ENCODE data around the gene ARL5B.
"Not testable (repeated sequence)": the region's sequence is repeated elsewhere in the genome, so short reads cannot be mapped to it uniquely, and the experiment has no call there.

The ARL5B gene, protein sequence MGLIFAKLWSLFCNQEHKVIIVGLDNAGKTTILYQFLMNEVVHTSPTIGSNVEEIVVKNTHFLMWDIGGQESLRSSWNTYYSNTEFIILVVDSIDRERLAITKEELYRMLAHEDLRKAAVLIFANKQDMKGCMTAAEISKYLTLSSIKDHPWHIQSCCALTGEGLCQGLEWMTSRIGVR

DNA sequence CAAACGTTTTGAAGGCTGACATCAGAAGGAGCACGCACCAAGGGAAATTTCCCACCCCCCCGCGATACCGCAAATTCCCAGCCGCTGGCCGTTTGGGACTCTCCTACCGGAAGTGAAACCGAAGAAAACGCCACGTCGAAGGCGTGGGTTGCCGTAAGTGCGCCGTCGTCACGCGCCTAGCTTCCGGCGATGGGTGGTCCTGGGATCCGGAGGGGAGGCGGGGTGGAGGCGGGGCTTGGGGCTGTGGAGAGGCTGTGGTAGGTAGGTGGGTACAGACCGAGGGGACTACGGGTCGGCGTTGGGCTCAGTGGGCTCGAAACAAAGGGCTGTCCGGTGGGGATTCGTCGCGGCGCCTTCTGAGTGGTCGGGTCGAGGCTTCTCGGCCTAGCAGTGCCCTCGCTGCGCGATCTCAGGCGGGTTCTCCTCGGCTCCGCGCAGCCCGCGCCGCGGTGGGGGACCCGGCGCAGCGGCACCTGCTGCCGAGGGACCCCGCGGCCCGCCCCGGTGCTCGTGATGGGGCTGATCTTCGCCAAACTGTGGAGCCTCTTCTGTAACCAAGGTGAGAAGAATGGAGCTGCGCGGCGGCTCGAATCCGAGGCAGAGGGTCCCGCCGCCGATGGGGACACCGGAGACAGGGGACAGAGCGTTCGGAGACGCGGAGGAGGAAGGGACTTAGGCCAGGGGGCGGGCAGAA is at the start of gene ARL5B:
ARL5B (plus strand) TSS at position 307 of the 694 bp plus-strand sequence; CDS start at position 514, 207 bp downstream.
- DNase-seq: peak; percentile 97

DNA sequence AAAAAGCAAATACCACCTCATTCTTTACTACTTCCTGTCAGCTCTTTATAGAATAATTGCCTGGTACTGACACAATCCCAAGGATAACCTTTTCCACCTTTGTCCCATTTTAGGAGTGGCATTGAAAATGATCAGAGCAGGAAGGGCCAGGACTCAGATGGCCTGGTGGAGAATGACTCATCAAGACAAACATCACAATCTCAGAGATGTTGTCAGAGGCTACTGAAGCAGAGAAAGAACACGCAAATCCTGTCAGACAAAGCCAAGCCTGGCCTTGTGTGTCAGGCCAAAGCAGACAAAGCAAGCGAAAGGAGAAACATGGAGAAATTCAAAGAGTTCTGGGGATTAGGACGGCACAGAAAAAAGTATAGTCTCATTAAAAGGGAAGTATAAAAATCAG is 48.7 kb upstream of the ARL5B start:
- no peak for DNase-seq

GRCh38 chr10:18611168-18611567 is 48.1 kb upstream of the ARL5B start:
- no peak for DNase-seq

- no peak for DNase-seq
Measured at GRCh38 chr10:18615618-18616017, 43.6 kb upstream of the ARL5B start.

- DNase-seq: no peak
Measured at GRCh38 chr10:18616337-18616736, 42.9 kb upstream of the ARL5B start.

DNA sequence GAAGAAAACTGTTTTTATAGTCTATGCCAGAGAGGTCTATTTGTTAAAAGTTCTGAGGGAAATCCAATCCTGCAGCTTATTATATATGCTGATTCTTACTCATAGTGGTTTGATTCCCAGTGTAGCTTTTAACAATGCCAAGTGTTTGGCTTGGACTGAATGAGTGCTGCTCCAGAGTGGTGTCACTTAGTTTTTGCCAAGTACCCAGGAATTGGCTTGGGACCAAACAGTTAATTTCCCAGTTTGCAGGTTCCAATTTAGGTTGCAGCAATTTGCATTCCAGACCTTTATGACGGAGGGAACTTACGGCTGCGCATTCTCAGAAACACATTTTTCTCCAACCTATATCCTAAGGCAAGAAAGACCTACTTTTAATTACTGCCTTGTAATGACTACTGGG is 40.2 kb upstream of the ARL5B start:
- DNase-seq: no peak

GRCh38 chr10:18620856-18621255 is 38.4 kb upstream of the ARL5B start:
- DNase-seq: no peak

DNA sequence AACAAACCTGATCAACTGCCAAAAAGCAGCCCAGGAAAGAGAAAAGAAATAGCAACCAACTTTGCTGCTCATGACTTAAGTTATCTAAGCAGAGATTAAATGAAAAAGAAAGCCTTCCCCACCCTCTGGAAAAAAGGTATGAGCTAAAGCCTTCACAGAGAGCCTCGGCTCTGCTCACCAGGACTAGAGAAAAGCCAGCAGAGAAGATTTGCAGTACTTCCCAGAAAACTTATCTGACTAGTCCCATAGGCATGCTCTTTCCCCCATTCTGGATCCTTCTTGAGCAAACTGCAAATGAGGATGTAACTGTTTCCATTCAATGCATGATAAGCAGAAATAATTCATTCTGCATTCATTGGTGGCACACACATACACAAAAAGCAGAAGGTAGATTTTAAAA is 35.6 kb upstream of the ARL5B start:
- not testable (repeated sequence) for DNase-seq

- no peak for DNase-seq
Measured at GRCh38 chr10:18625886-18626285, 33.3 kb upstream of the ARL5B start.

- peak; percentile 78 for DNase-seq
Measured at GRCh38 chr10:18627452-18628018, 31.7 kb upstream of the ARL5B start.

GRCh38 chr10:18632500-18632899 is 26.7 kb upstream of the ARL5B start:
- not testable (repeated sequence) for DNase-seq

DNA sequence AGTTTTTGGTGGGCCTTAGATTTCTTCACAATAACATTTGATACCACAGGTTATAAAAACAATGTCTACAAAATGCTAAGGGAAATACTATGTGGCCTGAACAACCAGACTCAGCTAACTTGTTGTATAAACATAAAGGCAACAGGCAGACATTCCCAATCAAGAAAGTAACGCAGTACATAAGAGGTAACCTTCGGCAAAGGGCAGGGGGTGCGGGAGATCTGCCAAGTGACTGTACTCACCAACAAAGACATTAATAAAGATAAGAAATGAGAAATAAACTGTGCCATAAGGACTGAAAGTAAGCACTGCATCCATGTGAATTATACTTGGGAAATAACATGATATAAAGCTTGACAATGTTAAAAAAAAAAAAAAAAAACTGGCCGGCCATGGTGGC is 23.2 kb upstream of the ARL5B start:
- DNase-seq: no peak

DNA sequence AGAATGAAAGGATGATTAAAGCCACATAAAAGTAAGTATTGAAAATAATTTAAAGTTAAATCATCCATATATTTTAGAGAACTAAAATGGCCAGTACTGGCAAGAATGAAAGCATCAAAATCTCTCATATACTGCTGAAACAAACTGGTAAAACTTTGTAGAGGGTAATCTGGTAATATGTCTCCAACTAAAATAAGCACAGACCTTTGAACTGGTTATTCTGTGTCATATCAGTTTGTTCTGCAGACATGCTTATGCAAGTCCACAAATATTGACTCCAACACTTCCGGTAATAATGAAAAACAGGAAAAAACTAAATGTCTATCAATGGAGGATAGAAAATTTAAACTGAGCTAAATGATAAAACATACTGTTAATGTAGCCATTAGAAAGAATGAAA is 21.8 kb upstream of the ARL5B start:
- not testable (repeated sequence) for DNase-seq

DNA sequence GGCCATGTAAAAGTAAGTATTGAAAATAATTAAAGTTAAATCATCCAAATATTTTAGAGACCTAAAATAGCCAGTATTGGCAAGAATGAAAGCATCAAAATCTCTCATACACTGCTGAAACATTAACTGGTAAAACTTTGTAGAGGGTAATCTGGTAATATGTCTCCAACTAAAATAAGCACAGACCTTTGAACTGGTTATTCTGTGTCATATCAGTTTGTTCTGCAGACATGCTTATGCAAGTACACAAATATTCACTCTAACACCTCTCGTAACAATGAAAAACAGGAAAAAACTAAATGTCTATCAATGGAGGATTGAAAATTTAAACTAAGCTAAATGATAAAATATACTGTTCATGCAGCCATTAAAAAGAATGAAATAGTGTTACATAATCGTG is 19.5 kb upstream of the ARL5B start:
- DNase-seq: not testable (repeated sequence)

DNA sequence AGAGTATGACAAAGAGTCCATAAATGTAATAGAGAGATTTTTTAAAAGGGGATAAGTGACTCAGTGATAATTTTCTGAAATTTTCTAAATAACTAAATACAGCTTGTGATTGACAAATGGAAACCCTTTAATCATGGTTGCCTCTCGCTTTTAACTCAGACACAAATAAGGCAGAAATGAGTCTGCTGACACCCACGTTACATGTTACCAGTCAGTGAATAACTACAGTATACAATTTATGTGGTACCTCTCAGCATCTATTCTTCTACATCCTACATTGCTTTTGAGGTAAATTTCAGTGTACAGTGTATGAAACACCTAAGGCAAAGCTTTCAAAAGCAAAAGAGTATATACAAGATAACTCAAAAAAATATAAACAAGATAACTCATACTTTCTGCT is 12.1 kb upstream of the ARL5B start:
- no peak for DNase-seq

GRCh38 chr10:18647945-18648344 is 11.3 kb upstream of the ARL5B start:
- DNase-seq: no peak

DNA sequence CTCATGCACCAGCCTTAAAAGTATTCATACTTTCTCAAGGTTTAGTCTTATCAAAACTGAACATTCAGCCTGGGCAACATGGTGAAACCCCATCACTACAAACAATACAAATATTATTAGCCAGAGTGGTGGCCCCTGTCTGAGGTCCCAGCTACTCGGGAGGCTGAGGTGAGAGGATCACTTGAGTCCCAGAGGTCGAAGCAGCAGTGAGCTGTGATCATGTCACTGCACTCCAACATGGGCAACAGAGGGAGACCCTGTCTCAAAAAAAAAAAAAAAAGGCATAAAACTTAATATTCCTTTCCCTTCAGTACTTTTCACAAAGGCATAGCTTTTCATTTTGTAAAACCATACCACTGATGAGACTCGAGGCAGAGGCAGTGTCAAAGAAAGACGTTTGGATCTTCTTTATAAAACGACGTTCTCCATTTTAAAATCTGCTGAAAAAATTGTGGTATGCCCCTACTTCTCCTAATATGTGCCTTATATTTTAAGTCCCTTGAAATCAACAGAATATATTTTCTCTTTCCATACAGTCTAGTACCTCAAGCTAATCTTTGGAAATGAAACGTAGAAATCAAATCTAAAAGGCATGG is 9.8 kb upstream of the ARL5B start:
- DNase-seq: no peak

DNA sequence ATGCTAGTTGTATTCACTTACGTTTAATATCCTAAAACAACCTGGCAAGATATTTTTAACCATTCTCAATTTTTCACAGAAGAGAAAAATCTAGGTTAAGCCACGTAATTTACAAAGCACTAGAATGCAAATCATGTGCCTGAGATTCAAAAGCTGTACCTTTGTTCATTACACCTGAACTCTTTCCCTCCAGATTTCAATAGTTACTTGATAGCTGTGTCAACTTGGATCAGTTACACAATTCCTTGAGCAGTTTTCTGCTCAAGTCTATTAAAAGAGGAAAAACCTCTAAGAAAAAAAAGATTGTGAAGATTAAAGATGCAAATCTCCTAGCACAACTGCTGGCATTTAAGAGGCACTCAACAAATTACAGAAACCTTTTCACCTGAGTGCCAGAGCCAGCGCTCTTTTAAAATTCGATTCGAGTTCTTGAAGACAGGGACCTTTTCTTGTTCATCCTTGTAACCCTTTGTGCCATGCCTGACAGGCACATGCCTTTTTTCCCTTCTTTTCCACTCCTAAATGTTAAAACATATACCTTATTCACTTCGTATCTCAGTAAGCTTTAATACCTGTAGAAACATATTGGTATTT is 8.7 kb upstream of the ARL5B start:
- no peak for DNase-seq

DNA sequence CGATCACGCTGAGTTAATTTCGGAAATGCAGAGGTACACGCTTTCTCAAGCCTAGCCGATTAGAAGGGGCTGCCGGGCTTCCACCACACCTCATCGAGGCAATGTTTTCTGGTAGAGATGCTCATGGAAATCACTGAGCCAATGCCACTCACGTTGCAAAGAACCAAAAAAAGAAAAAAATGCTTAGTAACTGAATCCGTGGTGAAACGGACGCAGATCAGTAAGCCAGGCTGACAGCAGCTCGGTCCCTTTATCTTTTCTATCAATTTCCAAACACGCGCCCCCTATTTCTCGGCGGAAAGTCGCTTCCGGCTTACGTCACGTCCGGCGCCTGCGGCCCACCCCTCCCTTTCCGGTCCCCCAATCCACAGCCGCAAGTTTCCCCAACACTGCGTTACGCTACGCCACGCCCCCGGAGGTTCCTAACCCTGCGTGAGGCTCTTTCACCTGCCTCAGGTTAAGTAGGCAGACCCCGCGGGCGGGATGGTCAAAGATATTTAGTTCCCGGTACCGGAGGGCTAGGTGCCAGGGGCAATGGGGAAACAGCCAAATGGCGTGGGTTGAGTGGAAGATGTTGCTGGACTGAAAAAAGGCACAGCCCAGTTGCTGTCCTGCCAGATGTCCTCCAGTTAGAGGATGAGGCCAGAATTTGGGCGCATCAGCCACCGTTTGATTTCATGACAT is 7.8 kb upstream of the ARL5B start, which contains the start of gene NSUN6:
NSUN6 (minus strand) TSS at position 264 of the 684 bp plus-strand sequence. CDS start 384 bp downstream, outside the sequence.
- peak; percentile 92 for DNase-seq

DNA sequence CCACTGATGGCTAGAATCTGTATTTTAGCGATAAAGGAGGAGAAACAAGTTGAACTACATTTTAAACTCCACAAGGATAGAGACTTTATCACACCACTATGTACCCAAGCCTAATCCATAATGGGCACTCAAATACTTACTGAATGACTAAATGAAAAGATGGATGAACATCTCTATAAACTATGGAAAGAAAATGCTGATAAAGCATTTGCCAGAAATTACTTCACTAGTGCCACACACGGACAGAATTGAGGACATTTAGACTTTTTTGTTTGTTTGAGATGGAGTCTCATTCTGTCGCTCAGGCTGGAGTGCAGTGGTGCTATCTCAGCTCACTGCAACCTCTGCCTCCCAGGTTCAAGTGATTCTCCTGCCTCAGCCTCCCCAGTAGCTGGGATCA is 6.1 kb upstream of the ARL5B start:
- DNase-seq: no peak

GRCh38 chr10:18656724-18657123 is 2.5 kb upstream of the ARL5B start:
- no peak for DNase-seq

DNA sequence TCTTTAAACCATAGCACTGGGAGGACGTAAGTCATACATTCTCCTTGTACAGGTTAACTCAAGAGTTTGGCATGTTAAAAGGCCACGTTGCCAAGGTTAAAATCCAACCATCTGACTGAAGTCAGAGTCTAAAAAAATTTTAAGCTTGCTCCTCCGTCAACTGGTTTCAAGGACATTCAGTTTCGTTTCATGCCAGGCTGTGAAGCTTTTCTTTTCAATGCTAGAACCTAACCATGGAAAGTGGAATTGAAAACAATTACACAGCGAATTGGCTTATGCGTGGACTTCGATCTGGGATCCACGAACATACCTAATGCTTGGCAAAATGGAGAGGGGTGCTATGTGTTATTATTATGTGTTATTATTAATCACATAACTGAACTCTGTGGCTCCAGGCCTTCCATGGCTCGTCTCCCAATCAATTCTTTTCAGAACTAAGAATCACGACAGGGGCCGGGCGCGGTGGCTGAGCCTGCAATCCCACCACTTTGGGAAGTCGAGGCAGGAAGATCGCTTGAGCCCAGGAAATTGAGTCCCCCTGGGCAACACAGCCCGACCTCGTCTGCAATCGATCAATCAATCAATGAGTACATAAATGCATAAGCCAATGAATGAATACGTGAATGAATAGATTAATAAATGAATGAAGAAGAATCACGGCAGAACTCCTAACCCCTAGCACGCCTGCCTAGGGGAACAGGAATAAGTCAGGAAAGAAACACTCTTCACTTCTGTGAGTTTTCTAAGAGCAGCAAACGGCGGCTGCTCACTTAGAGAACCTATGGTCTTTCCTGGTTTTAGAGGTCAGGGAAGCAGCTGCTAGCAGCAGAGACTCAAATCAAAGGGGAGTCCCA is 733 bp upstream of the ARL5B start:
- no peak for DNase-seq
